GM12801 (cell line): ENCODE data around the gene ICE1.

Experiments
- CTCF ChIP-seq: IDR thresholded peaks from one replicate; pipeline ENCODE4 v1.5.1; 2011; ENCODE audit warnings: control low read depth; ENCODE audit not compliant: insufficient read length; ENCODE audit errors: extremely low read depth

ICE1 gene

DNA sequence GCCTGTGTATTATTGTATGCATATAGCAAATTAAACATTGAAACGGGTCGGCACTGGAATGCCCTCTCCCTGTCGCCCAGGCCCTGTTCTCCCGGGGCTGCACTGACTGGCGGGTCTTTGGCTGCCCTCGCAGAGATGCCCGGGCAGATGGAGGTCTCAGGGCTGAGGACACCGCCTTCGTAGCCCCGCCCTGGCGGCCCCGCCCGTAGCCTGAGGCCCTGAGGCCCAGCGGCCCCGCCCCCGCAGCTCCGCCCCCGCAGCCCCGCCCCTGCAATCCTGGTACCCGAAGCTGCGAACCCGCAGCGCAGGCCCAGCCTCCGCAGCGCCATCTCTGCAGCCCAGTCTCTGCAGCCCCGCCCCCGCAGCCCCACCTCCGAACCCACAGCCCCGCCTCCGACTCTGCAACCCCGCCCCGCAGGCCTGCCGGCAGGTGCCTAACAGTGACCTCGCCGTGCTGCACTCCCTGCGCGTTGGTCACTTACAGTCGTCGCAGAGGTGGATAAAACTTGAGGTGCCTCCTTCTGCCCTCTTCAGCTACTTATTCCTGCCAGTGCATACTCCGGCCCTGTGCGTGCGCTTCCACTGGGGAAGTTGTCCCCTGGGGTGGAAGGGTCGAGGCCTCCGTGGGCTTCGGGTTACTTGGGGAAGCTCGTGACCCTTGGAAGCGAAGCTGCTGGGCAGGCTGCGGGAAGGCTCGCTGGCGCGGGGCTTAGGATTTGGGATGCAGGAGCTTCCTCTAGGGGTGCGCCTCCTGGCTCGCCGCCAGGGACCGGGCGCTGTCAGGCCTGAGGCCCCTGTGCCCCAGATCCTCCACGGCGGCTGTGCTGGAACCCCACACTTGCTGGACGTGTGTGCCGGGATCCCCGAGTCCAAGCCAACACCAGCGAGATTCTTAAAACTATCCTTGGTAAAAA lies 72.3 kb downstream of the ICE1 start:
- TF ChIP-seq CTCF: no peak

DNA sequence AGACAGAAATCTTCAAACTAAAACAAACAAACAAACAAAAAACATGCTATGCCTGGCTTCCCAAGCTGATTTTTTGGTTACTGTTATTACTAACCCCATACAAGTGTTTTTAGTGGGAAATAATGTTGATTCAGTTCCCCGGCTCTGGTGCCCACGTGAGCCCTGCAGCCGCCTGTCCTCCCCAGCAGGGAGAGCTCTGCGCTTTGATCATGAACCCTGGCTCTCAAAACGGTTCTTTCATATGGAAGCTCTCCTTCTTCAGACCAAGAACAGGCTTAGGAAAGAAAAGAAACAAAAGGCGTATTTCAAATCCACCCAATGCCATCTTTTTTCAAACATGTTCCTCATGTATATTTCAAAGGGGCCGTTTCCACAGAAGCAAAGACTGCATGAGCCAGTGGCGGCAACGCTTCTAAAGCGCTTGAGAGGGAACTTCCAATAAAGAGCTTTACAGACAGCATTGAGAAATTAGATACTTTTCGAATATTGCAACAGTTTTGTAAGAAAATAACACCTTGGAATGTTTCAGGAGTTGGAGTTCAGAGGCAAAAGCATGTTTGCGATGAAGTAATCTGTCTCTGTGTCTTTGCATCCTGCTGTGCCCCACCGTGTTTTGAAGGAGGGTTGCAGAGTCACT lies 74.8 kb downstream of the ICE1 start:
- TF ChIP-seq CTCF: no peak

DNA sequence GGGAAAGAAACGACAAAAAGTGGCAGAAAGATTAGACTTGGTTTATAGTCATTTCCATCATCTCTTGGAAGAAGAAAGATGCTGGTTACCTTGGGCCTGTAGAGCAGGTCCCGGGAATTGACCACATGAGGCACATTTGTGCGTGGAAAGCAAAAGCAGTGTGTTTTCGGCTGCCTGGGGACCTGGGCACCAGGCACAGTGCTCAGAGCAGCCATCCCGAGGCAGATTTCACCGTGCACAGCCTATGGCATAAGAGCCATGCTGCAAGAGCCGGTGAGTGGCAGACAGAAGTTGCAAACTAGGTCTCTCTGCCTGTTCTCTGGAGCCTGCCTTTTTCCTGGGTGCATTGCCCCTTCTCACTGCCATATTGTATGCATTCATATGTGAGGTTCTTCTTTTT lies 77.0 kb downstream of the ICE1 start:
- TF ChIP-seq CTCF: no peak

DNA sequence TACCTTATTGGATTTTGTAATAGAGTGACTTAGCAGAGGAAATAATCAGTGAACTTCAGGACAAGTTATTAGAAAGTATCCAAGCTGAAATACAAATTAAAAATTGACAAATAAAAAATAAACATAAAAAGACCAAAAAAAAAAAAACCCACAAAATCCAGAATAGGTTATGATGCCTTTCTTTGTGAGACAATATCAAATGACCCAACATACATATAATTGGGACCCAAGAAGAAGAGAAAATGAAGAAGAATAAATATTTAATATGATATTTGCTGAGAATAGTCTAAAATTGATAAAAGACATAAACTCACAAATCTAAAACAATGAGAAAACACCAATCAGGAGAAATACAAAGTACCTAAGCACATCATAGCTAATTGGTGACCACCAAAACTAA lies 81.8 kb downstream of the ICE1 start:
- no peak for TF ChIP-seq CTCF

DNA sequence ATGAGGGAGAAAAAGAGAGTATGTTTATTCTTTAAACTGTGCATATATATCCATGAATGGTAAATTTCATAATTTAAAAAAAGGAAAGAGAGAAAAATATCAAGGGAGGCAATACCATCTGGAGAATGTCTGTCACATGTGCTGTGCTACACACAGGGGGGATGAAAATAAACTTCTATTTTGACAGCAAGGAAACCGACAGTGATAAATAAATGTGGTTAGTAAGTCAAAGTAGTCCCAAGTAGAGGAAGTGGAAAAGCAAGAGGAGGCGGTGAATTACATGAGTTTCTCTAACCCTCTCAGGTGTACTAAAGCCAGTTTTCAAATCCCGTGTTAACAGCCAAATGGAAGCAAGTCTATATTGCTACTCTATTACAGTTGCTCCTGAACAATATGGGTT lies 83.3 kb downstream of the ICE1 start:
- TF ChIP-seq CTCF: no peak

GRCh38 chr5:5508391-5508790 lies 85.9 kb downstream of the ICE1 start:
- TF ChIP-seq CTCF: no peak

- no peak for TF ChIP-seq CTCF
Observed at GRCh38 chr5:5511904-5512416, 89.5 kb downstream of the ICE1 start.
